Stimulated activated CD4-positive, alpha-beta T cell treated with anti-CD3 and anti-CD28 coated beads, Interleukin-4, amount 100 ng/mL, for 4 hours (primary cell): ENCODE data around the gene TBX1.
"Not testable (repeated sequence)": the region's sequence is repeated elsewhere in the genome, so short reads cannot be mapped to it uniquely, and the experiment has no call there.

ENCODE experiments used
- DNase-seq, 2 experiments: peaks; one replicate each; pipeline ENCODE4 v3.0.0-alpha.2; 2020

TBX1 gene

GRCh38 chr22:19723232-19723982, 37.2 kb upstream of the TBX1 start, which contains the start of gene GP1BB:
TSS of gene GP1BB (plus strand) at chr22:19723539. CDS start at chr22:19723570, 31 bp downstream.
- peak in 1 of 2 experiments; percentile 34 for DNase-seq

- DNase-seq, result peak in 1 of 2 experiments; percentile 31
Observed at GRCh38 chr22:19723983-19724827, 36.4 kb upstream of the TBX1 start.

GRCh38 chr22:19724927-19725661, 35.5 kb upstream of the TBX1 start:
- no peak for DNase-seq

- DNase-seq, result not testable (repeated sequence)
Observed at GRCh38 chr22:19726064-19726788, 34.4 kb upstream of the TBX1 start.

GRCh38 chr22:19727310-19728150, 33.0 kb upstream of the TBX1 start:
- DNase-seq, result no peak

- no peak for DNase-seq
Observed at GRCh38 chr22:19728271-19728670, 32.3 kb upstream of the TBX1 start.

- no peak for DNase-seq
Observed at GRCh38 chr22:19728836-19729235, 31.7 kb upstream of the TBX1 start.

GRCh38 chr22:19729507-19729906, 31.1 kb upstream of the TBX1 start:
- no peak for DNase-seq

GRCh38 chr22:19730198-19730597, 30.4 kb upstream of the TBX1 start:
- DNase-seq, result no peak

- peak; percentile 75 to 90 for DNase-seq
Observed at GRCh38 chr22:19730655-19731360, 29.8 kb upstream of the TBX1 start.

GRCh38 chr22:19731361-19732135, 29.0 kb upstream of the TBX1 start:
- no peak for DNase-seq

- no peak for DNase-seq
Observed at GRCh38 chr22:19732403-19733113, 28.0 kb upstream of the TBX1 start.

- DNase-seq, result no peak
Observed at GRCh38 chr22:19733755-19734154, 26.8 kb upstream of the TBX1 start.

GRCh38 chr22:19734163-19734562, 26.4 kb upstream of the TBX1 start:
- no peak for DNase-seq

GRCh38 chr22:19734837-19735382, 25.7 kb upstream of the TBX1 start:
- no peak for DNase-seq

GRCh38 chr22:19735665-19736510, 24.7 kb upstream of the TBX1 start:
- no peak for DNase-seq

- DNase-seq, result no peak
Observed at GRCh38 chr22:19737846-19738663, 22.5 kb upstream of the TBX1 start.
